ENCODE data around the gene SCRN1.
"Not testable (repeated sequence)": the region's sequence is repeated elsewhere in the genome, so short reads cannot be mapped to it uniquely, and the experiment has no call there.

Gene SCRN1

DNA sequence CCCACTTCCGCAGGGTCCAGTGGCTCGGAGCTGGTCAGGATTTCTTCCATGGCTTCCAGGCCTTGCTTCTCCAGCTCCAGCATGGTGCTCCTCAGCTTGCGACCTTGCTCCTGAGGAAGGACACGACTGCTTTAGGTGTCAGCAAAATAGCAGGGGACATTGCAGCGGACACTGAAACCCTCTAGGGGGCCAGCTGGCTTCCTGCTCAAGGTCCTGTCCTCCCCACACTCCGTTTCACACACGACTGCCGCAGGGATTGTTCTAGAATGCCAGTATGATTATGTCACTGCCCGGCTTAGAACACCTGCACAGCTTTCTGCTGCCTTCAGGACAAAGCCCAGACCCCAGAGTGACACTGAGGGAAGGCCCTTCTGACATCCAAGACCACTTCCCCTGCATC, 65.6 kb downstream of the SCRN1 start:
- DNase-seq = no peak

DNA sequence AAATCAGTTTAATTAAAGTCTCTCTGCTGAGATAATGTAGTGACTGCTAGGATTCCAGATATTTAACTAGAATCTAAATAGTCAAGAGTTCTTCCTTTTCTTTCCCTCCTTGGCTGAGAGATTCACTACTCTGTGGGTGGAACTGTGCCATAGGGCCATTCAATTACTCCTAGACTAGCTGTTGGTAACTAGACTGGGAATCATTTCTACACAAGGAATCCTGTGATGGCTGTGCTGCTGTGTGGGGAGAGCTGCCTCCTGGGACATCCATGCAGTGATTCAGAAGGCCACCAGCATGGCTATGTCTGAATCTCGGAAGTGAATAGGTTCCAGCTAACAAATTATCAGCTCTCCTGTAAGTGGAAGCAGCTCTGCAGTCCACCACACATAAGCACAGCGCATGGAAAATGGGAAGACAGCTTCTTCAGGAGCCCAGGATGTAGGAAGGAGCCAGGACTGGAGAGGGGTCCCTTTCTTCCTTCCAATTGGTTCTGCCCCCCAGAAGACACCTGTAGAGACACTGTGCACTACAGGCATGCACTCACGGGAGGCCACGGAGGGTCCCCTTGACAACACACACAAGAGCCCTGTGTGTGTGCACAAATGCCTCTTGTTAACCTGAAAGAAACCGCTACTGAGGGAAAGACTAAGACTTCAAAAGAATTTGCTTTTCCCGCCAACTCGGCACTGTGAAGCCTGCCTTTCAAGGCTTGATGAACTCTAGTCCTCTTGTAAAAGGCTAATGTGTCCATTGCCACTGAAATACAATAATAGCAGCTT, 66.5 kb downstream of the SCRN1 start:
- no peak for DNase-seq

DNA sequence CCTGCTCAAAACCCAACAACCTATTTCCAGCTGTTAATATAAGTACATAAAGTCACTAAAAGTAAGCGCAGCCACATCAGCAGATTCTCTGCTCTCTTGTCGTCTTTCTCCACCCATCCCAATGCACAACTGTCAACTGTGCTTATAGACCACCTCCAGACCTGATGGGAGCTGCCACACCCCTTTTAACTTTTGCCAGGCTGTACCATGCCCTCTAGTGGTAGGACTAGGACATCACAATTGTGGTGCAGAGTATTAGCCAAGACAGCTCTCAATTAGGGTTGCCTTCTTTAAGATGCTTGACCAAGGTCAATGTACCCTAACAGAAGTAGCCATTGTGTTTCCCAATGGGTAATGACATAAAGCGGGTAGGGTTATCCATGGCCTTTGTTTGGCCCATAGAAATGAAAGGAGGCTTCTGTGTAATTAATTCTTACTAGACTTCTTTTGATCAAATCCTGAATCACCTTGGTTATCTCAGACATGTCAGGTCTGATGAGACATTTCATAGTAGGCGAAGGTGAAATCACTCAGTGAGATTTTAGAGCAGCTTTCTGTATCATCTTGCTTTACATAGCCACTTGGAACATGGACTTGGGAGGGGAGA, 68.1 kb downstream of the SCRN1 start:
- DNase-seq = peak; percentile 32

DNA sequence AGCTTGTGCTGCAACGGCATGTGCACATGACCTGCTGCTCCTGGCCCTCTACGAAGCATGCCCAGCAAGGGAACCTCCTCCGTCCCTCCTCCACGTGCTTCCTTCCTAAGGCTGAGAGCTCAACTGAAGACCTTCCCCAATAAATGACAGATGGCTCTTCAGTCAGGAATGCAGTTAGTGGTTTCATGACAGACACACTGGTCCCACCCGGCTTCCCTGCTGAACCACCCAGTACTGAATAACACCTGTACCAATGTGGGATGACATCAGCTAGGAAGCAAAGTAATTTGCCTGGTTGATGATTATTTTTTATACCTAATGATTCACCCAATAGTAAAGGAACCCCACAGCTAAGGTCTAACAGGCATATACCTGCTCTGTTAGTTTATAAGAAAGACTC, 69.1 kb downstream of the SCRN1 start:
- no peak for DNase-seq

DNA sequence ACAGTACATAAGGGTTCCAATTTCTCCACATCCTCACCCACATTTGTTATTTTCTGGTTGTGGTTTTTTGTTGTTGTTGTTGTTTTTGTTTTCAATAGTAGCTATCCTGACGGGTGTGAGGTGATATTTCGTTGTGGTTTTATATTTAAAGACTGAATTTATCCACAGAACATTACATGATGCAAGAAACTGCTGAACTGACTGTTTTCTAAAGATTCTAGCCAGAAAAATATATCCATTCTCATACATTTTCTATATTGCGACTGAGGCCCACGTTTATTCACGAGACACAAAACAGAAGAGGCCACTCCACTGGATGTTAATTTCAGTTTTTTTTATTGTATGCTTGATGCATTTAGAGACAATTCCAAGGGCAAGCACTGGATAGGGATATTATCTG, 69.8 kb downstream of the SCRN1 start:
- no peak for DNase-seq

DNA sequence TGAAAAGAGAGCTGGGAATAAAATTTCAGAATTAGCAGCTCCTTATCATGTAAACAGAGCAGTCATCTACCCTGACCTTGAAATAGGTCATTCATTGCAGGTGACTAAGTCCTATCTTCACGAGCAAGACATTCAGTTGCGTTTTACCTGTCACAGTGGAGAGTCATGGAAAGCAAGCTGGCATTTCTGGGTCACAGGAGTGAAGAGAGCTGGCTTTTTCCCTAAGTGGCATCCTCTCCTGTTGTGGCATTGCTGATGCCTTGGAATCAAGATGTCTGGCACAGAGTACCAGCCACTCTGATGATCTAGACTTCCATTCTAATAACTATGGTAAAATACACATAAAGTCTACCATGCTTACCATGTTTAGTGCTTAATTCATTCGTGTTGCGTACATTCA, 70.8 kb downstream of the SCRN1 start:
- DNase-seq = no peak

DNA sequence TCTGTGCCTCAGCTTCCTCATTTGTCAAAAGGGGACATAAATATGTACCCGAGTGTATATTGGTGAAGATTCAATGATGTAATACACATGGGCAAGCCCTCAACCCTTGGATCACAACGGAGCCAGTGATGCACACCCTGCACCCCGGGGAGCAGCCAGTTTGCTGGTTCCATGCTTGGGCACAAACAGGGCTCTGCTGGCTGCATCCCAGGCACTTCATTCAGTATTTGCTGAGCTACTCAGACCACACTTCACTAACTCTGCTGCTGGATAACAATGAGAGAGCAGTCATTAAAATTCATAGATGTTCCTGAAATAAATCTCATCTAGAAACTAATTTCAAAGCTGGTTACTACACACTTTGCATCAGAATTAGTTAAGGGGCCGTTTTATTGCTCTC, 72.0 kb downstream of the SCRN1 start:
- DNase-seq = no peak

DNA sequence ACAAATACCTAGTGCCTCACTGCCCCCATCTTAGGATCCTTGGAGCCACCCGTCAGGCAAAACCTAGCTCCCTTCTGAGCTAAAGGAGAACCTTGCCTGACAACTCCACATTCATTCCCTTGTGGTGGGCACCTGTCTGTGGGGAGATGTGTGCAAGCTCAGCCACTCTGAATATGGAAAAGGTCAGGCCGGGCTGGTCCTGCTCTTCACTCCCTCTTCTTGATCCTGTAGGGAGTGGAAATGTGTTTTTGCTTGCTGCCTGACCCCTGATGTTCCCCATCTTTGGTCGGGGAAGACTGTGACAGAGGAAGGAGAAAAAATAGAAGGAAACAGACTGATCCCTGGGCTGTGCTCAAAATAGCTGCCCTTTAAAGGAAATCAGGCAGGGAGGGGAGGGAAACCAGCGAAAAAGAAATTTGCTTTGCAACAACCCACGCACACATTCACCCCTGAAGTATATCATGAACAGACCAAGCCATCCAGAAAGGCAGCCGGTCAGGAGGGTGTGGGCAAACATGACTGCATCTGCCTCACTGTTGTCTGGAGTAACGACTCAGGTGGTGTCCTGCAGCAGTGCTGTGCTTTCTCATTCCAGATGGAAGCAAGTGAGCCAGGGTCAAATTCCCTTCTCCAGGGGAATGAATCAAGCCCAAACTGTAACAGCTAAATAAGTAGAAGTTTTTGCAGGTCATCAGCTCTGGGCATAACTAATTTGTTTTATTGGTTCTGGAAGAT, 74.0 kb downstream of the SCRN1 start:
- no peak for DNase-seq

DNA sequence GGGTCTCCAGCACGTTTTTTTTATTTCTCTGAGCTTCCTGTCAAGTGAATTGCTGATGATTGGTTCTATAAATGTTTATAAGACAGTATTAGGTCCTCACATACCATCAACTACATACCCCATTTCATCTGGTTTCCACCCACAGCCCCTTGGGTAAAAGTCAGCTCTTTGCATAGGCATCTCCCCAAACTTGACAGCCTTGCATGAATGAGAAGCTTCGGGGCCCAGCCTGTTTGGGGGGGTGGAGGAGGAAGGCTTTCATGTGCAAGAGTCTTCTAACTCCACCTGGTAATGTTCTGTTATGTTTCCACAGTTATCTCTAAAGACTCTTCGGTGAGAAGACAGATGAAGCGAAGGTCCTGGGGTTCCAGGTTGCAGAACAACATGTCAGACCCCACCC, 75.4 kb downstream of the SCRN1 start:
- no peak for DNase-seq

DNA sequence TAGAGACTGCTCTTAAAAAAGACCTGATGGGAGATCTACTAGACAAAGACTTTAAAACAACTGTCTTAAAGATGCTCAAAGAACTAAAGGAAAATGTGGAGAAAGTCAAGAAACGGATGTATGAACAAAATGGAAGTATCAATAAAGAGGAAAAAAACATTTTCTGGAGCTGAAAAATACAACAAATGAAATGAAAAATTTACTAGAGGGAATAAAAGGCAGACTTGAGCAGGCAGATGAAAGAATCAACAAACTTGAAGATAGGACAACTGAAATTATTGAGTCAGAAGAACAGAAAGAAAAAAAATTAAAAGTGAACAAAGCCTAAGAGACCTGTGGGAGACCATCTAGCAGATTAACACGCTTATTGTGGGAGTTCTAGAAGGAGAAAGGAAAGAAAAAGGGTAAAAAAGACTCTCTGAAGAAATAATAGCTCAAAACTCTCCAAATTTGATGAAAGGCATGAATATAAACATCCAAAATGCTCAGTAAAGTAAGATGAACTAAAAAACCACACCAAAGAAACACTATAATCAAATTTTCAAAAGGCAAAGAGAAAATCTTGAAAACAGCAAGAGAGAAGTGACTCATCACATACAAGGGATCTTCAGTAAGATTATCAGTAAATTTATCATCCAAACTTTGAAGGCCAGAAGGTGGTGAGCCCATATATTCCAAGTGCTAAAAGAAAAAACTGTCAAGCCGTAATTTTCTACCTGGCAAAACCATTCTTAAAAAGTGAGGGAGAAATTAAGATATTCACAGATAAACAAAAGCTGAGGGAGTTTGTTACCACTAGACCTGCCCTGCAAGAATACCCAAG, 83.2 kb downstream of the SCRN1 start:
- no peak for DNase-seq

DNA sequence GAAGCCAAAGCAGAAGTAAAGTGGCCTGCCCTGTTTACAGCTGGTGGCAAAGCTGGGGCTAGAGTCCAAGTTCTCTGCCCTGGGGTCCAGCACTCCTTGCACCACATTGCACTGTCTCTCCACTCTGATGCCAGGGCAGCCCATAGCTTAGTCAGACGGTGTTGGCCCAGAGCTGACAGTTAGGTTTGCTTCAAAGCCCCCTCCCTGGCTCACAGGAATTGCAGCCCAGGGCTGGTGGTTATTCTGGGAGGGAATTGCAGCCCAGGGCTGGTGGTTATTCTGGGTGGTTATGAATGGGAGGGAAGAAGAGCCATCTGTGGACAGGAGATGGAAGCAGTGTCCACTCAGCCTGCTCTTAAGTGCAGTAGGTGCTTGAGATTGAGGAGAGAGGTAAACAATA, 88.9 kb downstream of the SCRN1 start:
- DNase-seq = no peak

DNA sequence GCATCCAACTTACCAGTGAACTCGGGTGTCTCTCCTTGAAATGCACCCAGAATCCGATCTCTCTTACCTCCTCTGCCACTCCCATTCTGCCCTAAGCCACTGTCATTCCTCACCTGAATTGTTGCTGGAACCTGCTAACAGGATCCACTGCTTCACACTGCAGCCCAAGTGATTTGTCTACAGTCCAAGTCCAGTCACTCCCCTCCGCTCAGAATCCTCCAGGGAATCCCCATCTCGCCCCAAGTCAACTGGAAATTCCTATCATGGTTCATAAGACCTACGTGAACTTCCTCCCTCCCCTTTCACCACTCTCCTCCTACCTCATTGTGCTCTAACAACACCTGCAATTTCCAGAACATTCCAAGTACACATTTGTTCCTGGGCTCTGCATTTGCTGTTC, 91.3 kb downstream of the SCRN1 start:
- DNase-seq = no peak

DNA sequence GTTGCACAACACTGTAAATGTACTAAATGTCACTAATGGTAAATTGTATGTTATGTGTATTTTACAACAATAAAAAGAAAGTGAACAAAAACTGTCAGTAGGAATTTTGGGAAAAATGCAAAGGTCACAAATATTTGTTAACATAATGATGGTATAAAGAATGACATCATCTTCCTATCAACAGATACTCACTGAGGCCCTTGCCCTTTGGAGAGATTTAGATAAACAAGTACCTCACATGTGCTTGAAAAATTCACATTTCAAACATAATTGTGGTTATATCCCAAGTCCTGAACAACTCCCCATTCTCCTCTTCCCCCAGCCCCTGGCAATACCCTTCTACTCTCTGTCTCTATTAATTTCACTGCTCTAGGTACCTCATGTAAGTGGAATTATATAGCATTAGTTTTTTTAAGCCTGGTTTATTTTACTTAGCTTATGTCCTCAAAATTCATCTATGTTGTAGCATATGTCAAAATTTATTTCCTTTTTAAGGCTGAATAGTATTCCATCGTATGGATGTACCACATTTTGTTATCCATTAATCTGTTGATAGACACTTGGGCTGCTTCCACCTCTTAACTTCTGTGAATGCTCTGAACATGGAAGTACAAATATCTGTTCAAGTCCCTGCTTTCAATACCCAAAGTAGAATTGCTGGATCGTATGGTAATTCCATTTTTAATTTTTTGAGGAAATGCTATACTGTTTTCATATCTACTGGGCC, 92.8 kb downstream of the SCRN1 start:
- DNase-seq = no peak

DNA sequence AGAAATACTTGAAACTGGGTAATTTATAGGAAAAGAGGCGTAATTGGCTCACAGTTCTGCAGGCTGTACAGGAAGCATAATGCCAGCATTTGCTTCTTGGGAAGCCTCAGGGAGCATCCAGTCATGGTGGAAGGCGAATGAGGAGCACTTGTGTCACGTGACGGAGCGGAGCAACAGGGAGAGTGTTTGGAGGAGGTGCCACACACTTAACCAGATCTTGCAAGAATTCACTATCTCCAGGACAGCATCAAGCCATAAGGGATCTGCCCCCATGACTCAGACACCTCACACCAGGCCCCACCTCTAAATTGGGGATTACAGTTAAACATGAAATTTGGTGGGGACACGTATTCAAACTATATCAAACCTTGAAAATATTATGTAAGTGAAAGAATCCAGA, 94.0 kb downstream of the SCRN1 start:
- DNase-seq = no peak

DNA sequence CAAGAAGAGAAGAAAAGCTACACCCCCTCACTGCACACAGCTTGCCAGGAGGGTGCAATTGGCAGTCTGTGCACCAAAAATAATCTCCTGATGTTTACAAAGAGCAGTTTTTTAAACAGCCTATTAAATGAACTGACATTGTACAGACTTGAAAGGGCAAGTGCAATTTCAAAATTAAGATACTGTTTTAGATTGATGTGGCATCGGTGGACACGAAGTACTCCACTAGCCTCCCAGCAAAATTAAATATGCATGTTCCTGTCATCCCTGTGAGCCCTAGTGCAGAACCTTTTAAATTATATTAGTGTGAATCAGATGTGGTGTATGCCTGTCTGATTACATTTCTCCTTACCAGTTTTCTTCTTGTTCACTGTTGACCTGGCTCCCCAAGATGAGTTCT, 95.3 kb downstream of the SCRN1 start:
- DNase-seq = no peak

DNA sequence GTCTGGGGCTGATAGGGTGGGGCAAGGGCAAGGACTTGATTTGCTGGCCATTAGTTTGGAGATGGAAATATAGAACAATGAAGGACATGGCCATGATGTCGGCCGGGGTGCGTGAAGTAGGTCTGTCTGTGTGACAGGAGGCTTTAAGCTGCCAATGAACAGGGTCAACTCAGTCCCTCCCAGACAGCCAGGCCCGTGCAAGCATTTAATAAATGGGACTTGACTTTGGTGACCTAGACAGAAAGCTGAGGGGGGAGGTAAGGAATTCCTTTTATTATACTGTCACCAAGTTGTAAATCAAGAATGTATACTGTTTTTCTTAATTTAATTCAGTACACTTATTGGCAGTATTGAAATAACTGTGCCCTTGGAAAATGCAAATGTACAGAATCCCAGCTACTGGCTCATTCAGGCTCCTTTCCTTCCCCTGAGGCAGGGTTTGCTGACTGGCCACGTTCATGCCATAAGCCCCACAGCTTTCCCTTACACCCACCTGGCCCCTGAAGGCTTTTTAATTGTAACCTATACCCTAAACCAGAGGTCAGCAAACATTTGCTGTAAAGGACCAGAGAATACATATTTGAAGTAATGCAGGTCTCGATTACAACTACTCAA, 96.1 kb downstream of the SCRN1 start:
- no peak for DNase-seq

DNA sequence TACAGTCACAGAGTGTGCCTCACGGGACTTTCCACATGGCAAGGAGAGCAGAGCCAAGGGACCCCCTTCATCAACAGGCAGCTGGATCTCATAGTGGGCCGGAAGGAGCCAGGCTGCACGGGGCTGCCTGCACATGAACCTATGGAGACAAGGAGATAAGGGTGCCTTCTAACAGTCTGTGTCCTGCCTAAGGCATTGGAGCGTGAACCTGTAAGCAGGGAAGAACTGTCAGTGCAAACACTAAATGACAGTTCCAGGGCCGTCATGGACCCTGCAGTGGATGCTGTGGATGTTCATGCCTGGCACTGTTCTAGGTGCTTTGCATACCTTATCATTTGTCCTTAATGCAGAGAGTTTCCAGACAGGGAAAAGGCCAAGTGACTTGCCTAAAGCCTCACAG, 97.4 kb downstream of the SCRN1 start:
- DNase-seq = no peak

DNA sequence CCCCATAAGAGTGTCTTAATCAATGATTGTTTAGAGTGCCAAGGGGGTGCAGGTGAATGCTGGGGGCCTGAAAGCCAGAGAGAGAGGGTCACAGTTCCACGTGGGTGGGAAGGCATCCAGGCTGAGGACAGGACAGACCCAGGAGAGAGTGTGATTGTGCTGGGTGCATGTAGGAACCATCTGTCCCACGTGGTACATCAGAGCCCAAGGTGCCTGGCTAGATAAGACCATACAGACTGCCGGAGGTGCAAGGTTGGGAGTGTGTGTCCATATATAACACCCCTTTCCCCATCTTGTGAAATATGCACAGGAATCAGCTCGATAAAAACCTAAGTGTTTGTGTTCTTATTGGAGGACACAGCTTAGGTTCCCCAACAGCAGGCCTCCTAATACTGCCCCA, 97.8 kb downstream of the SCRN1 start:
- DNase-seq = no peak

DNA sequence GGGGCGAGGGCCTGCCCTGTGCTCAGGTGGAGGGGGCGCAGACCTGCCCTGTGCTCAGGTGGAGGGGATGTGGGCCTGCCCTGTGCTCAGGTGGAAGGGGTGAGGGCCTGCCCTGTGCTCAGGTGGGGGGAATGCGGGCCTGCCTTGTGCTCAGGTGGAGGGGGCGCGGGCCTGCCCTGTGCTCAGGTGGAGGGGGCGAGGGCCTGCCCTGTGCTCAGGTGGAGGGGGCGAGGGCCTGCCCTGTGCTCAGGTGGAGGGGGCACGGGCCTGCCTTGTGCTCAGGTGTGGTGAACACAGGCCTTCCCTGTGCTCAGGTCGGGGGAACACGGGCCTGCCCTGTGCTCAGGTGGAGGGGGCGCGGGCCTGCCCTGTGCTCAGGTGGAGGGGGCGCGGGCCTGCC, 98.8 kb downstream of the SCRN1 start:
- DNase-seq = not testable (repeated sequence)

DNA sequence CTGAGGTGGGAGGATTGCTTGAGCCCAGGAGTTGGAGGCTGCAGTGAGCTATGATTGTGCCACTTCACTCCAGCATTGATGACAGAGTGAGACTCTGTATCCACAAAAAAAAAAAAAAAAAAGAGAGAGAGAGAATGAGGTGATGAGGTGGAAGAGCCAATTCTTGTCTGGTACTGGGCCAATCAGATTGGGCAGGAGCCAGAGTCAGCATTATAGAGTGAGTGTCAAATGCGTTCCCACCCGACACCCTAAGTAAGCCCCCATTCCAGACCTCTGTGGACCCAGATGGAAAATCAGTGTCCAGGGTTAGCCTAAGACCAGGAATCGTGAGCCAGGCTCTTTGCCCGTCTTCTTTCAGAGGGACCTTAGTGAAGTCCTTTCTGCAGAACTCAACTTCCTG, 99.3 kb downstream of the SCRN1 start:
- no peak for DNase-seq

DNA sequence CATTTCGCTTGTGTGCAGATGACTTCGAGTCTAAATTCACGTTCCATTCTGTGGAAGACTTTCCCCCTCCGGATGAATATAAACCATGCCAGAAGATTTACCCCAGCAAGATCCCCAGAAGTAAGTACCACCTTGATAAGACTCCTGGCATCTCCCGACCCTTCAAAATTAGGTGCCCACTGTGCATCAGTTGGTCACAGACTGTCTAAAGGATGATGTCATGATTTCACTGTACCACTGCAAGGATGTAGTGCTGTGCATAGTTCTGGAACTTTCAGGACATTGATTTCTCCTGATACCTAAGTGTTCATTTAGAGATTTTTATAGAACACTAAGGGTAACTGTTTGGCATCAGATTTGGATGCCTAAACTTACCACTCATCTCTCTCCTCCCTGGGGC, 100.3 kb downstream of the SCRN1 start:
- DNase-seq = no peak

DNA sequence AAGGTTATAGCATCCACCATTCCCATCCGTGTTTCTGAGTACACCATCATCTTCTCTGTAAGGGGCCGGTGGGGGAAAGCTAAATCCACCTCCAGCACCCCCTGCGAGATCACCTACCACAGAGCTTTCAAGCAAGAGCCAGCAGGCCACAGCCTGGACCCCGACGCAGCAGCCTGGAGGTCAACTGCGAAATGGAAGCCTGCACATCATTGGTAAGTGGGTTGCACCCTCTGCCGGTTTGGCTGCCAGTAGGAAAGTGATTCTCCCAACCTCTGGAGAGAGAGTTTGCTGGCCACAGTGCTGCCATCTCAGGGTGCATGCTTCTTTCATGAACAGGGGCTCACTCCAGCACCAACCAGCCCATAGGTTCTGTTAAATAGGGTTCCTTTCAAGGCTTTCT, 101.6 kb downstream of the SCRN1 start:
- no peak for DNase-seq
